CD4-positive, alpha-beta T cell (primary cell): ENCODE data around the gene CNTN3. TPM values are rescaled to one million over a fixed set of nuclear protein-coding genes. Genes with fewer than 3 reads are reported as not detected.

Source experiments
- ATAC-seq: fragments of 200-7000 bp; cut with Tn5 transposase; one replicate; pipeline ENCODE4 v1.10.0; 2022; ENCODE audit warnings: mild to moderate bottlenecking; ENCODE audit not compliant: poor library complexity
- CTCF ChIA-PET: fragments of 350-600 bp; sonication (Branson Sonifier 250); formaldehyde crosslinking; loops from one replicate; lab custom pipeline; 2021; ENCODE audit warnings: antibody characterized with exemption, inconsistent platforms; lab: Charles Lee
- POLR2A ChIA-PET: fragments of 350-600 bp; sonication (Branson Sonifier 250); formaldehyde crosslinking; loops from one replicate; lab custom pipeline; 2021; ENCODE audit warnings: antibody characterized with exemption, inconsistent platforms; lab: Charles Lee
- DNase-seq, 14 experiments: peaks; one replicate each; pipeline ENCODE4 v3.0.0-alpha.2; 2013 to 2020; ENCODE audit warnings: mixed read lengths in 2 of 14
- H3K27ac ChIP-seq, 2 donors: one replicate each; pipeline versions ENCODE4 v1.5.1 to v1.7.0; 2013; ENCODE audit warnings: low read length in 2 of 2, low read depth in 1 of 2, mild to moderate bottlenecking in 1 of 2
- H3K27me3 ChIP-seq, 2 experiments: 1 replicate in 1 of 2; 2 replicates in 1 of 2; pipeline versions ENCODE4 v1.6.1 to v1.7.0; 2013; ENCODE audit warnings: low read length in 2 of 2, control low read depth in 1 of 2, mild to moderate bottlenecking in 1 of 2, moderate library complexity in 1 of 2; ENCODE audit not compliant: insufficient read depth in 2 of 2, control insufficient read depth in 1 of 2
- H3K36me3 ChIP-seq: one replicate; pipeline ENCODE4 v1.6.1; 2013; ENCODE audit warnings: low read length, control low read depth; ENCODE audit not compliant: insufficient read depth
- H3K4me1 ChIP-seq: one replicate; pipeline ENCODE4 v1.6.1; 2013; ENCODE audit warnings: low read length, control low read depth; ENCODE audit not compliant: insufficient read depth
- H3K4me3 ChIP-seq: one replicate; pipeline ENCODE4 v1.5.1; 2013; ENCODE audit warnings: mild to moderate bottlenecking, low read length, moderate library complexity
- H3K9me3 ChIP-seq, 2 experiments: 1 replicate in 1 of 2; 2 replicates in 1 of 2; pipeline versions ENCODE4 v1.6.1 to v1.7.0; 2013; ENCODE audit warnings: low read length in 2 of 2, mild to moderate bottlenecking in 2 of 2, control low read depth in 1 of 2, moderate library complexity in 1 of 2; ENCODE audit not compliant: control insufficient read depth in 1 of 2, insufficient read depth in 1 of 2
- H3K27ac Mint-ChIP-seq: one replicate; pipeline ENCODE4 v1.8.0; 2020; ENCODE audit warnings: mixed read lengths
- H3K27me3 Mint-ChIP-seq: one replicate; pipeline ENCODE4 v1.8.0; 2021; ENCODE audit warnings: mixed read lengths
- H3K36me3 Mint-ChIP-seq: one replicate; pipeline ENCODE4 v1.8.0; 2021; ENCODE audit warnings: low read depth, mixed read lengths
- H3K4me1 Mint-ChIP-seq: one replicate; pipeline ENCODE4 v1.8.0; 2021; ENCODE audit warnings: low read depth, mixed read lengths
- H3K4me3 Mint-ChIP-seq: one replicate; pipeline ENCODE4 v1.8.0; 2020; ENCODE audit warnings: mild to moderate bottlenecking, mixed read lengths
- H3K9me3 Mint-ChIP-seq: one replicate; pipeline ENCODE4 v1.8.0; 2020; ENCODE audit warnings: mixed read lengths
- CTCF ChIP-seq: fragments of 200-600 bp; IDR thresholded peaks from one replicate; pipeline ENCODE4 v1.8.0; 2022; ENCODE audit warnings: antibody characterized with exemption, mild to moderate bottlenecking
- intact Hi-C, 2 experiments: fragments of 100-400 bp; cut with DNase I in 1 of 2; cut with micrococcal nuclease in 1 of 2; formaldehyde crosslinking; loops; one replicate each; pipeline versions ENCODE4 v1.15.1 to v1.9.0; 2023 to 2025; cut with DNase I, micrococcal nuclease
- total RNA-seq, 174 experiments: library from RNA in 2 of 174; stranded (reverse) in 2 of 174; gene quantifications; one replicate each; pipeline ENCODE4 v1.2.3 and lab custom pipeline; 2021 to 2026

Gene CNTN3
- total RNA-seq, 2 experiments from 2014 or later, result not detected

GRCh38 chr3:74606996-74607395 is 7.5 kb downstream of the CNTN3 start:
- H3K4me3 Mint-ChIP-seq, result no peak overlapping the region
- CTCF ChIA-PET, result no interaction called here
- H3K9me3 ChIP-seq, result no peaks in the 10 kb centered on the region
- H3K27ac ChIP-seq, result no peak overlapping the region
- no peaks in the 10 kb centered on the region for H3K4me1 ChIP-seq
- no peaks in the 10 kb centered on the region for H3K4me1 Mint-ChIP-seq
- H3K9me3 Mint-ChIP-seq, result peaks cover 10% of the 10 kb centered on the region
- H3K4me3 ChIP-seq, result no peak overlapping the region
- H3K36me3 ChIP-seq, result no peaks in the 10 kb centered on the region
- no peak overlapping the region for H3K27ac Mint-ChIP-seq
- ATAC-seq, result no peak
- no peaks in the 10 kb centered on the region for H3K27me3 ChIP-seq
- POLR2A ChIA-PET, result no interaction called here
- TF ChIP-seq CTCF, result no peak
- DNase-seq, result no peak
- intact Hi-C loops, result no loop called here
- no peaks in the 10 kb centered on the region for H3K36me3 Mint-ChIP-seq
- H3K27me3 Mint-ChIP-seq, result peaks cover 1% of the 10 kb centered on the region

GRCh38 chr3:74605437-74605836 is 9.0 kb downstream of the CNTN3 start:
- ATAC-seq, result no peak
- Histone ChIP-seq H3K27me3 (no peaks in the 10 kb centered on the region), H3K36me3 (no peaks in the 10 kb centered on the region), H3K27ac (no peak overlapping the region), H3K4me3 (no peak overlapping the region), H3K4me1 (no peaks in the 10 kb centered on the region), H3K9me3 (no peaks in the 10 kb centered on the region)
- no peak overlapping the region for H3K4me3 Mint-ChIP-seq
- peaks cover 15% of the 10 kb centered on the region for H3K9me3 Mint-ChIP-seq
- H3K27ac Mint-ChIP-seq, result no peak overlapping the region
- H3K27me3 Mint-ChIP-seq, result no peaks in the 10 kb centered on the region
- TF ChIP-seq CTCF, result no peak
- intact Hi-C loops, result no loop called here
- no peaks in the 10 kb centered on the region for H3K4me1 Mint-ChIP-seq
- DNase-seq, result no peak
- CTCF ChIA-PET, result no interaction called here
- H3K36me3 Mint-ChIP-seq, result no peaks in the 10 kb centered on the region
- POLR2A ChIA-PET, result no interaction called here

GRCh38 chr3:74603292-74603691 is 11.2 kb downstream of the CNTN3 start:
- intact Hi-C loops, result no loop called here
- ChIA-PET POLR2A (no interaction called here), CTCF (no interaction called here)
- Histone ChIP-seq H3K4me1 (no peaks in the 10 kb centered on the region), H3K27me3 (no peaks in the 10 kb centered on the region), H3K36me3 (no peaks in the 10 kb centered on the region), H3K4me3 (no peak overlapping the region), H3K9me3 (no peaks in the 10 kb centered on the region), H3K27ac (no peak overlapping the region)
- peaks cover 22% of the 10 kb centered on the region for H3K9me3 Mint-ChIP-seq
- H3K36me3 Mint-ChIP-seq, result no peaks in the 10 kb centered on the region
- TF ChIP-seq CTCF, result no peak
- no peaks in the 10 kb centered on the region for H3K27me3 Mint-ChIP-seq
- no peak overlapping the region for H3K27ac Mint-ChIP-seq
- no peak for ATAC-seq
- H3K4me1 Mint-ChIP-seq, result no peaks in the 10 kb centered on the region
- no peak overlapping the region for H3K4me3 Mint-ChIP-seq
- DNase-seq, result no peak
